CD14-positive monocyte (primary cell): ENCODE measurements around the gene DPPA3. TPM values are rescaled to one million over a fixed set of nuclear protein-coding genes. Genes with fewer than 3 reads are reported as not detected.

Source experiments
- DNase-seq, 3 donors: peaks; one replicate each; pipeline ENCODE4 v3.0.0-alpha.2; 2011 to 2022
- H2AFZ ChIP-seq: 2 replicates; pipeline ENCODE4 v1.6.0; 2012; ENCODE audit warnings: mild to moderate bottlenecking, low read depth, low read length, inconsistent platforms; ENCODE audit not compliant: insufficient read depth, poor library complexity, severe bottlenecking
- H3K27ac ChIP-seq, 2 donors: 1 replicate in 1 of 2; 2 replicates in 1 of 2; pipeline ENCODE4 v1.5.1; 2012 to 2013; ENCODE audit warnings: low read length in 2 of 2, control low read depth in 1 of 2, inconsistent platforms in 1 of 2, low read depth in 1 of 2, mild to moderate bottlenecking in 1 of 2
- H3K27me3 ChIP-seq, 2 donors: one replicate each; pipeline versions ENCODE4 v1.6.0 to v1.6.1; 2011 to 2013; ENCODE audit warnings: low read length in 2 of 2; ENCODE audit not compliant: control insufficient read depth in 2 of 2, insufficient read depth in 2 of 2
- H3K36me3 ChIP-seq, 2 donors: replicated peaks in 1 of 2; 1 replicate in 1 of 2; 2 replicates in 1 of 2; pipeline versions ENCODE4 v1.5.1 to v1.6.1; 2012 to 2013; ENCODE audit warnings: low read length in 2 of 2, control low read depth in 1 of 2, inconsistent platforms in 1 of 2, mild to moderate bottlenecking in 1 of 2; ENCODE audit not compliant: insufficient read depth in 2 of 2, control insufficient read depth in 1 of 2
- H3K4me1 ChIP-seq, 2 donors: 1 replicate in 1 of 2; 2 replicates in 1 of 2; pipeline versions ENCODE4 v1.5.1 to v1.6.1; 2012 to 2013; ENCODE audit warnings: low read length in 2 of 2, control low read depth in 1 of 2, inconsistent platforms in 1 of 2, mild to moderate bottlenecking in 1 of 2, moderate library complexity in 1 of 2; ENCODE audit not compliant: insufficient read depth in 2 of 2, control insufficient read depth in 1 of 2
- H3K4me2 ChIP-seq: replicated peaks from 2 replicates; pipeline ENCODE3; 2012; ENCODE audit warnings: low read length, moderate library complexity, mild to moderate bottlenecking; ENCODE audit not compliant: poor library complexity, severe bottlenecking; ENCODE audit errors: extremely low read depth
- H3K4me3 ChIP-seq, 3 experiments: fragments of 200-600 bp in 1 of 3; sonication (generic) in 1 of 3; replicated peaks in 1 of 3; 1 replicate in 2 of 3; 2 replicates in 1 of 3; pipeline ENCODE4 v1.5.1; 2011 to 2013; ENCODE audit warnings: low read length in 3 of 3, mild to moderate bottlenecking in 3 of 3, control low read depth in 2 of 3, low read depth in 2 of 3, inconsistent platforms in 1 of 3, moderate library complexity in 1 of 3
- H3K79me2 ChIP-seq: 2 replicates; pipeline ENCODE4 v1.6.0; 2012; ENCODE audit warnings: mild to moderate bottlenecking, control low read depth, inconsistent platforms, low read length, moderate library complexity; ENCODE audit not compliant: insufficient read depth
- H3K9ac ChIP-seq: 2 replicates; pipeline ENCODE4 v1.6.0; 2017; ENCODE audit warnings: low read length, mild to moderate bottlenecking; ENCODE audit not compliant: insufficient read depth, poor library complexity, severe bottlenecking
- H3K9me3 ChIP-seq, 2 donors: replicated peaks in 1 of 2; 1 replicate in 1 of 2; 2 replicates in 1 of 2; pipeline versions ENCODE4 v1.5.1 to v1.6.1; 2012 to 2013; ENCODE audit warnings: low read length in 2 of 2, control low read depth in 1 of 2; ENCODE audit not compliant: control insufficient read depth in 1 of 2, insufficient read depth in 1 of 2
- H4K20me1 ChIP-seq: 2 replicates; pipeline ENCODE4 v1.6.0; 2012; ENCODE audit warnings: mild to moderate bottlenecking, low read length, control low read depth, moderate library complexity; ENCODE audit not compliant: insufficient read depth
- H3K27ac Mint-ChIP-seq, 7 donors: one replicate each; pipeline ENCODE4 v1.8.0; 2020; ENCODE audit warnings: mild to moderate bottlenecking in 7 of 7, mixed read lengths in 7 of 7, moderate library complexity in 6 of 7, inconsistent platforms in 2 of 7
- H3K27me3 Mint-ChIP-seq, 3 donors: one replicate each; pipeline ENCODE4 v1.8.0; 2021 to 2022; ENCODE audit warnings: low read depth in 3 of 3, mild to moderate bottlenecking in 3 of 3, mixed read lengths in 3 of 3, moderate library complexity in 3 of 3, inconsistent platforms in 1 of 3
- H3K36me3 Mint-ChIP-seq, 2 donors: one replicate each; pipeline ENCODE4 v1.8.0; 2020; ENCODE audit warnings: mixed read lengths in 2 of 2, inconsistent platforms in 1 of 2, mild to moderate bottlenecking in 1 of 2
- H3K4me1 Mint-ChIP-seq: one replicate; pipeline ENCODE4 v1.8.0; 2020; ENCODE audit warnings: mild to moderate bottlenecking, mixed read lengths
- H3K4me3 Mint-ChIP-seq, 2 donors: one replicate each; pipeline ENCODE4 v1.8.0; 2020; ENCODE audit warnings: mild to moderate bottlenecking in 2 of 2, mixed read lengths in 2 of 2, moderate library complexity in 1 of 2
- H3K9me3 Mint-ChIP-seq, 7 donors: one replicate each; pipeline ENCODE4 v1.8.0; 2020 to 2022; ENCODE audit warnings: mixed read lengths in 7 of 7, mild to moderate bottlenecking in 6 of 7, moderate library complexity in 6 of 7, inconsistent platforms in 2 of 7
- CTCF ChIP-seq: fragments of 200-600 bp; IDR thresholded peaks from one replicate; pipeline ENCODE4 v1.8.0; 2022; ENCODE audit warnings: antibody characterized with exemption, mild to moderate bottlenecking
- WGBS: methylation state at CpG from one replicate; pipeline ENCODE4 v1.1.5; 2013; ENCODE audit warnings: missing lambda C conversion rate; ENCODE audit not compliant: insufficient coverage; 5-methylcytosine and 5-hydroxymethylcytosine counted together
- intact Hi-C, 2 donors: fragments of 100-400 bp; cut with micrococcal nuclease; formaldehyde crosslinking; loops; one replicate each; pipeline versions ENCODE4 v1.15.0 to v1.15.1; 2023
- polyA minus RNA-seq: library from RNA; depleted of rRNA, polyadenylated mRNA; stranded (reverse); fragments of >200 nt; gene quantifications from 2 replicates; pipeline ENCODE4 v1.2.3, GENCODE V29; 2012
- polyA plus RNA-seq, 3 donors: library from polyadenylated mRNA; depleted of rRNA in 1 of 3; unstranded in 2 of 3; stranded (reverse) in 1 of 3; fragments of 300-500 nt in 2 of 3; fragments of >200 nt in 1 of 3; fragmentation: Illumina TruSeq in 2 of 3; gene quantifications; 1 replicate in 2 of 3; 2 replicates in 1 of 3; pipeline ENCODE4 v1.2.3, GENCODE V29; 2012 to 2021
- total RNA-seq, 12 experiments: library from RNA in 1 of 12; stranded (reverse) in 1 of 12; fragments of 120-200 nt in 1 of 12; gene quantifications; one replicate each; pipeline ENCODE4 v1.2.4 and lab custom pipeline; 2013 to 2026; ENCODE audit warnings: mixed read lengths in 6 of 12, inconsistent platforms in 1 of 12

Gene DPPA3
- total RNA-seq (2013) = not detected
- polyA plus RNA-seq = not detected
- polyA minus RNA-seq = not detected in 2 replicates
- 0 to 0.11 (median 0) reads per million in 11 experiments for total RNA-seq (lab: John Stamatoyannopoulos, UW)

DNA sequence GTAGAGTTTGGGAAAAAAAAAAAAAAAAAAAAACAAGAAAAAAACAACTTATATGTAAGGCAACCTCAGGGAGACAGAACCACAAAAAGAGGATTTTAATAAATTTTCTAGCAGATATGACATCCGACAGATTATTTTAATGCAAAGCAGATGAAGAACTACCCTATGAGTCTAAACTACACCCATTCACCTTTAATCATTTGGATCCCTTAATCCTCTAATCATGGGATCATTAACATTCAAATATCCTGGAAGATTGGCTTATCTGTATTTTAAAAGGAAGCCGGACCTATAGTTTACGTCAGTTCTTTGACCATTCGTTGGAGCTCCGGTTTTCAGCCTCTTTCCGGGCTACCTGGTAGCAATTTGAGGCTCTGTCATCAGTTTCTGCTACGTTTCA, at the start of gene DPPA3:
Gene DPPA3, plus strand, starts transcription at position 301 of the 400 bp plus-strand sequence. CDS start 138 bp downstream, outside the sequence.
- H3K9me3 ChIP-seq = no peaks in the 10 kb centered on the region
- H3K27ac ChIP-seq = no peak within 1 kb of the TSS
- Mint-ChIP-seq H3K27me3 (peaks cover 0 to 2% (median 2%) of the 10 kb centered on the region in 3 donors), H3K9me3 (peaks cover 0 to 2% (median 0%) of the 10 kb centered on the region in 7 donors), H3K4me3 (no peak within 1 kb of the TSS), H3K4me1 (no peaks in the 10 kb centered on the region), H3K27ac (no peak within 1 kb of the TSS), H3K36me3 (no peaks in the 10 kb centered on the region)
- no peak within 1 kb of the TSS for H3K4me2 ChIP-seq
- no peak for TF ChIP-seq CTCF
- peaks cover 0 to 5% of the 10 kb centered on the region in 2 donors for H3K4me1 ChIP-seq
- intact Hi-C loops = no loop called here
- H3K4me3 ChIP-seq = no peak within 1 kb of the TSS
- no peaks in the 10 kb centered on the region for H4K20me1 ChIP-seq
- H3K9ac ChIP-seq = no peak within 1 kb of the TSS
- no peak for DNase-seq
- H3K79me2 ChIP-seq = no peaks in the 10 kb centered on the region
- no peak within 1 kb of the TSS for H2AFZ ChIP-seq
- 100% methylated on average over 4 of the region's 7 CpGs for WGBS
- H3K27me3 ChIP-seq = no peaks in the 10 kb centered on the region
- no peaks in the 10 kb centered on the region for H3K36me3 ChIP-seq

GRCh38 chr12:7661741-7662140, 49.5 kb upstream of the DPPA3 start:
- Histone ChIP-seq H3K9me3 (no peaks in the 10 kb centered on the region), H3K4me1 (peaks cover 0 to 3% of the 10 kb centered on the region in 2 donors), H3K36me3 (no peaks in the 10 kb centered on the region), H4K20me1 (no peaks in the 10 kb centered on the region), H3K9ac (no peak overlapping the region), H3K4me2 (no peak overlapping the region), H3K27me3 (no peaks in the 10 kb centered on the region), H3K27ac (no peak overlapping the region), H2AFZ (no peak overlapping the region), H3K4me3 (no peak overlapping the region), H3K79me2 (no peaks in the 10 kb centered on the region)
- intact Hi-C loops = no loop called here
- Mint-ChIP-seq H3K9me3 (no peaks in the 10 kb centered on the region), H3K4me1 (peaks cover 8% of the 10 kb centered on the region), H3K27me3 (peaks cover 0 to 5% (median 0%) of the 10 kb centered on the region in 3 donors), H3K36me3 (no peaks in the 10 kb centered on the region), H3K4me3 (no peak overlapping the region), H3K27ac (no peak overlapping the region)
- WGBS = 100% methylated on average over 1 of the region's 5 CpGs
- no peak for DNase-seq
- TF ChIP-seq CTCF = no peak
